HG02642 (cell line): ENCODE measurements around the gene NEU2.

ENCODE experiments used
- ATAC-seq: cut with Tn5 transposase; IDR thresholded peaks from one replicate; pipeline ENCODE4 v1.9.1; 2021; ENCODE audit warnings: mild to moderate bottlenecking; ENCODE audit not compliant: unreplicated experiment, poor library complexity

The NEU2 gene

GRCh38 chr2:233072838-233073237 lies 40.4 kb downstream of the NEU2 start:
- ATAC-seq: no peak

- ATAC-seq: no peak
These were observed 41.6 kb downstream of the NEU2 start for GRCh38 chr2:233074106-233074505.

- peak; percentile 17 for ATAC-seq
These were observed 42.9 kb downstream of the NEU2 start for GRCh38 chr2:233075141-233075965.

GRCh38 chr2:233075966-233076339 lies 43.5 kb downstream of the NEU2 start:
- ATAC-seq: peak; percentile 62

- ATAC-seq: no peak
These were observed 44.3 kb downstream of the NEU2 start for GRCh38 chr2:233076749-233077148.

GRCh38 chr2:233079473-233079877 lies 47.0 kb downstream of the NEU2 start:
- ATAC-seq: peak; percentile 36

- ATAC-seq: no peak
These were observed 47.7 kb downstream of the NEU2 start for GRCh38 chr2:233079953-233080835.

- no peak for ATAC-seq
These were observed 48.4 kb downstream of the NEU2 start for GRCh38 chr2:233080836-233081229.

- no peak for ATAC-seq
These were observed 48.8 kb downstream of the NEU2 start for GRCh38 chr2:233081232-233081730.

- peak; percentile 8 for ATAC-seq
These were observed 49.3 kb downstream of the NEU2 start for GRCh38 chr2:233081731-233082221.

- peak; percentile 42 for ATAC-seq
These were observed 49.9 kb downstream of the NEU2 start for GRCh38 chr2:233082222-233082930.

- ATAC-seq: no peak
These were observed 50.7 kb downstream of the NEU2 start for GRCh38 chr2:233082931-233083755.

- ATAC-seq: no peak
These were observed 51.3 kb downstream of the NEU2 start for GRCh38 chr2:233083782-233084181.

GRCh38 chr2:233084488-233084887 lies 52.0 kb downstream of the NEU2 start:
- ATAC-seq: peak; percentile 20
